HepG2 (cell line): ENCODE results near the gene HHIPL1. TPM values are rescaled to one million over a fixed set of nuclear protein-coding genes. Genes with fewer than 3 reads are reported as not detected.

Source experiments
- ATAC-seq: fragments of 200-7000 bp; cut with Tn5 transposase; 3 replicates; pipeline ENCODE4 v1.9.1; 2020; ENCODE audit warnings: mild to moderate bottlenecking, moderate library complexity
- BruUV-seq: library from RNA; stranded (reverse); fragments of 400-500 nt; replicated peaks from 2 replicates; lab custom pipeline; 2021; lab: Mats Ljungman, UMichigan
- CTCF ChIA-PET: fragments of 300-600 bp; formaldehyde crosslinking; extraction: SDS; loops from one replicate; lab custom pipeline; 2021; ENCODE audit warnings: low total read pairs, inconsistent platforms, low intra/inter-chr PET ratio; lab: Yijun Ruan, JAX
- POLR2A ChIA-PET: fragments of 350-600 bp; sonication (Branson Sonifier 250); formaldehyde crosslinking; loops from one replicate; lab custom pipeline; 2020; ENCODE audit warnings: antibody characterized with exemption, inconsistent platforms; lab: Yijun Ruan, JAX
- DNase-seq: peaks from one replicate; pipeline ENCODE4 v3.0.0-alpha.2; 2015; ENCODE audit warnings: low spot score
- FAIRE-seq: peaks from 3 replicates; lab custom pipeline; 2011; peaks lifted over from hg19 to GRCh38; lab: Jason Lieb, UNC
- H2AFZ ChIP-seq: one replicate; pipeline ENCODE4 v1.6.1; 2011; ENCODE audit warnings: low read length, inconsistent platforms
- H3K27ac ChIP-seq: fragments of 300-600 bp; 3 replicates; pipeline ENCODE4 v1.8.0; 2011; ENCODE audit warnings: mixed run types, mild to moderate bottlenecking, mixed read lengths, low read length, inconsistent platforms; ENCODE audit not compliant: insufficient read depth; ENCODE audit errors: extremely low read length
- H3K27me3 ChIP-seq, 2 experiments: fragments of 200-600 bp in 1 of 2; 2 replicates in 1 of 2; 3 replicates in 1 of 2; pipeline versions ENCODE4 v1.6.0 to v1.8.0; 2011; ENCODE audit warnings: low read length in 2 of 2, mild to moderate bottlenecking in 2 of 2, moderate library complexity in 2 of 2, inconsistent platforms in 1 of 2; ENCODE audit not compliant: insufficient read depth in 2 of 2, control insufficient read depth in 1 of 2
- H3K36me3 ChIP-seq, 2 experiments: fragments of 200-600 bp in 1 of 2; replicated peaks in 1 of 2; 2 replicates in 1 of 2; 3 replicates in 1 of 2; pipeline versions ENCODE4 v1.5.1 to v1.8.0; 2011; ENCODE audit warnings: low read length in 2 of 2, inconsistent platforms in 1 of 2; ENCODE audit not compliant: insufficient read depth in 2 of 2, control insufficient read depth in 1 of 2
- H3K4me1 ChIP-seq: 2 replicates; pipeline ENCODE4 v1.5.1; 2012; ENCODE audit warnings: low read length, inconsistent platforms; ENCODE audit not compliant: insufficient read depth
- H3K4me2 ChIP-seq: 2 replicates; pipeline ENCODE4 v1.6.0; 2011; ENCODE audit warnings: low read depth, low read length, inconsistent platforms
- H3K4me3 ChIP-seq, 3 experiments: fragments of 200-600 bp in 1 of 3; sonication (generic), shearing (Covaris generic) in 1 of 3; replicated peaks in 1 of 3; 2 replicates each; pipeline ENCODE4 v1.5.1; 2011 to 2016; ENCODE audit warnings: low read length in 3 of 3, inconsistent platforms in 2 of 3, low read depth in 2 of 3, mild to moderate bottlenecking in 2 of 3, control low read depth in 1 of 3, mixed read lengths in 1 of 3; ENCODE audit not compliant: insufficient read depth in 1 of 3
- H3K79me2 ChIP-seq: one replicate; pipeline ENCODE4 v1.6.1; 2011; ENCODE audit warnings: low read length, inconsistent platforms; ENCODE audit not compliant: insufficient read depth
- H3K9ac ChIP-seq: 2 replicates; pipeline ENCODE4 v1.6.0; 2011; ENCODE audit warnings: mild to moderate bottlenecking, low read depth, low read length, inconsistent platforms; ENCODE audit not compliant: insufficient read depth
- H3K9me3 ChIP-seq: 2 replicates; pipeline ENCODE4 v1.5.1; 2012; ENCODE audit warnings: mild to moderate bottlenecking, low read length
- H4K20me1 ChIP-seq: 2 replicates; pipeline ENCODE4 v1.6.0; 2011; ENCODE audit warnings: inconsistent platforms, mild to moderate bottlenecking, low read length, moderate library complexity; ENCODE audit not compliant: insufficient read depth
- CBX5 ChIP-seq: sonication (generic); formaldehyde crosslinking; IDR thresholded peaks from 2 replicates; pipeline ENCODE4 v1.4.0; 2020; ENCODE audit warnings: missing genetic modification reagents, borderline replicate concordance
- DMAP1 ChIP-seq: IDR thresholded peaks from 2 replicates; pipeline ENCODE4 v1.6.1; 2016
- ETV6 ChIP-seq: sonication (generic); formaldehyde crosslinking; conservative IDR thresholded peaks from 2 replicates; pipeline ENCODE4 v1.4.0; 2020; ENCODE audit warnings: missing genetic modification reagents
- JDP2 ChIP-seq: sonication (generic); formaldehyde crosslinking; IDR thresholded peaks from 2 replicates; pipeline ENCODE4 v1.8.1; 2022; ENCODE audit warnings: missing genetic modification reagents, borderline replicate concordance
- MED13 ChIP-seq: sonication (generic); formaldehyde crosslinking; IDR thresholded peaks from 2 replicates; pipeline ENCODE4 v1.5.0; 2020; ENCODE audit warnings: missing genetic modification reagents
- MYC ChIP-seq: sonication (generic); formaldehyde crosslinking; IDR thresholded peaks from 2 replicates; pipeline ENCODE4 v1.9.0; 2021; ENCODE audit warnings: missing genetic modification reagents, borderline replicate concordance
- NR2C2 ChIP-seq: sonication (generic); formaldehyde crosslinking; IDR thresholded peaks from 2 replicates; pipeline ENCODE4 v1.4.0; 2020; ENCODE audit warnings: missing genetic modification reagents, mild to moderate bottlenecking, moderate library complexity, borderline replicate concordance
- SOX13 ChIP-seq, 3 experiments: fragments of 450-650 bp in 1 of 3; sonication (generic) in 1 of 3; formaldehyde crosslinking in 1 of 3; IDR thresholded peaks in 2 of 3; conservative IDR thresholded peaks in 1 of 3; 2 replicates each; pipeline versions ENCODE4 v1.5.0 to v1.6.1; 2016 to 2020; ENCODE audit warnings: antibody characterized with exemption in 1 of 3, mild to moderate bottlenecking in 1 of 3, missing compliant biosample characterization in 1 of 3, missing genetic modification reagents in 1 of 3, moderate library complexity in 1 of 3
- SYNCRIP ChIP-seq: fragments of 200-400 bp; formaldehyde crosslinking; IDR thresholded peaks from 2 replicates; pipeline ENCODE4 v1.6.1; 2018; ENCODE audit warnings: mild to moderate bottlenecking, low read depth, low read length; ENCODE audit not compliant: insufficient read depth
- TSC22D2 ChIP-seq: sonication (generic); formaldehyde crosslinking; IDR thresholded peaks from 2 replicates; pipeline ENCODE4 v1.5.1; 2020; ENCODE audit warnings: missing genetic modification reagents, mild to moderate bottlenecking, borderline replicate concordance
- ZFP82 ChIP-seq: sonication (generic); formaldehyde crosslinking; IDR thresholded peaks from 2 replicates; pipeline ENCODE4 v1.5.1; 2020; ENCODE audit warnings: mild to moderate bottlenecking, missing genetic modification reagents, borderline replicate concordance
- ZNF878 ChIP-seq: sonication (generic); formaldehyde crosslinking; IDR thresholded peaks from 2 replicates; pipeline ENCODE4 v1.8.1; 2023; ENCODE audit warnings: mild to moderate bottlenecking, missing genetic modification reagents, moderate library complexity
- WGBS: methylation state at CpG from one replicate; pipeline ENCODE4 v1.1.6; 2017; ENCODE audit warnings: low lambda C conversion rate; 5-methylcytosine and 5-hydroxymethylcytosine counted together
- in situ Hi-C: cut with HindIII; loops from 2 replicates; pipeline ENCODE4 v1.10.0; 2017; ENCODE audit warnings: low pct_unique_long_range_greater_than_20kb; ENCODE audit not compliant: extremely low pct_ligation_motif_present
- intact Hi-C: fragments of 100-400 bp; cut with micrococcal nuclease; formaldehyde crosslinking; loops from one replicate; pipeline ENCODE4 v1.10.0; 2022; ENCODE audit not compliant: unreplicated experiment
- polyA plus RNA-seq, 8 experiments: library from polyadenylated mRNA; depleted of rRNA in 3 of 8; stranded (reverse) in 7 of 8; unstranded in 1 of 8; fragments of >200 nt; fragmentation: Illumina TruSeq in 4 of 8; extraction: Trizol in 4 of 8; gene quantifications; 2 replicates each; pipeline versions ENCODE4 v1.2.1 to v1.2.3, GENCODE V29; 2011 to 2016; ENCODE audit warnings: low read depth in 4 of 8, missing spikeins in 1 of 8, mixed read lengths in 1 of 8; ENCODE audit not compliant: insufficient read depth in 1 of 8
- total RNA-seq, 5 experiments: library from RNA; depleted of rRNA; stranded (reverse); fragments of >200 nt; fragmentation: Illumina TruSeq; extraction: Trizol; gene quantifications; 2 replicates each; pipeline ENCODE4 v1.2.3, GENCODE V29; 2016; ENCODE audit warnings: low read depth in 1 of 5
- TF ChIP-seq, protein P1 (sequence below): sonication (generic); formaldehyde crosslinking; conservative IDR thresholded peaks from 2 replicates; pipeline ENCODE4 v1.8.0; 2022; ENCODE audit warnings: mild to moderate bottlenecking, moderate library complexity, missing genetic modification reagents
- TF ChIP-seq, protein P2 (sequence below): sonication (generic); formaldehyde crosslinking; IDR thresholded peaks from 2 replicates; pipeline ENCODE4 v1.5.0; 2020; ENCODE audit warnings: mild to moderate bottlenecking, missing genetic modification reagents
- TF ChIP-seq, protein P3 (sequence below): sonication (generic); formaldehyde crosslinking; IDR thresholded peaks from 2 replicates; pipeline ENCODE4 v1.4.0; 2020; ENCODE audit warnings: mild to moderate bottlenecking, missing genetic modification reagents

HHIPL1 gene
- total and polyA plus RNA-seq, 2 of the 13 experiments (the other 11 are each of a cell fraction or from before 2014, with no cell fraction given): not detected

GRCh38 chr14:99595524-99595923, 49.4 kb upstream of the HHIPL1 start:
- ChIA-PET CTCF (no interaction called here), POLR2A (no interaction called here)
- in situ Hi-C loops (no loop called here), intact Hi-C loops (no loop called here)
- H3K27me3 ChIP-seq: no peaks in the 10 kb centered on the region
- H2AFZ ChIP-seq: no peak overlapping the region
- no peak overlapping the region for H3K4me2 ChIP-seq
- H3K36me3 ChIP-seq: peaks cover 6 to 12% of the 10 kb centered on the region in 2 experiments; a peak in 4 of 5 replicates
- no peak overlapping the region for H3K27ac ChIP-seq
- 94% methylated on average over 6 of the region's 7 CpGs for WGBS
- no peaks in the 10 kb centered on the region for H3K9me3 ChIP-seq
- BruUV-seq: no TSS peak
- no peak overlapping the region for H3K9ac ChIP-seq
- DNase-seq (no peak), FAIRE-seq (no peak), ATAC-seq (no peak)
- peaks cover 66% of the 10 kb centered on the region for H3K4me1 ChIP-seq
- peaks cover 97% of the 10 kb centered on the region for H3K79me2 ChIP-seq
- H3K4me3 ChIP-seq: no peak overlapping the region
- peaks cover 56% of the 10 kb centered on the region for H4K20me1 ChIP-seq
- no peak for TF ChIP-seq NR2C2 (CRISPR knock-in tag)
- TF ChIP-seq, protein P1, sequence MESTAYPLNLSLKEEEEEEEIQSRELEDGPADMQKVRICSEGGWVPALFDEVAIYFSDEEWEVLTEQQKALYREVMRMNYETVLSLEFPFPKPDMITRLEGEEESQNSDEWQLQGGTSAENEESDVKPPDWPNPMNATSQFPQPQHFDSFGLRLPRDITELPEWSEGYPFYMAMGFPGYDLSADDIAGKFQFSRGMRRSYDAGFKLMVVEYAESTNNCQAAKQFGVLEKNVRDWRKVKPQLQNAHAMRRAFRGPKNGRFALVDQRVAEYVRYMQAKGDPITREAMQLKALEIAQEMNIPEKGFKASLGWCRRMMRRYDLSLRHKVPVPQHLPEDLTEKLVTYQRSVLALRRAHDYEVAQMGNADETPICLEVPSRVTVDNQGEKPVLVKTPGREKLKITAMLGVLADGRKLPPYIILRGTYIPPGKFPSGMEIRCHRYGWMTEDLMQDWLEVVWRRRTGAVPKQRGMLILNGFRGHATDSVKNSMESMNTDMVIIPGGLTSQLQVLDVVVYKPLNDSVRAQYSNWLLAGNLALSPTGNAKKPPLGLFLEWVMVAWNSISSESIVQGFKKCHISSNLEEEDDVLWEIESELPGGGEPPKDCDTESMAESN: no peak
- no peak for TF ChIP-seq ZNF878 (CRISPR knock-in tag)
- TF ChIP-seq SYNCRIP: no peak
- TF ChIP-seq, protein P2, sequence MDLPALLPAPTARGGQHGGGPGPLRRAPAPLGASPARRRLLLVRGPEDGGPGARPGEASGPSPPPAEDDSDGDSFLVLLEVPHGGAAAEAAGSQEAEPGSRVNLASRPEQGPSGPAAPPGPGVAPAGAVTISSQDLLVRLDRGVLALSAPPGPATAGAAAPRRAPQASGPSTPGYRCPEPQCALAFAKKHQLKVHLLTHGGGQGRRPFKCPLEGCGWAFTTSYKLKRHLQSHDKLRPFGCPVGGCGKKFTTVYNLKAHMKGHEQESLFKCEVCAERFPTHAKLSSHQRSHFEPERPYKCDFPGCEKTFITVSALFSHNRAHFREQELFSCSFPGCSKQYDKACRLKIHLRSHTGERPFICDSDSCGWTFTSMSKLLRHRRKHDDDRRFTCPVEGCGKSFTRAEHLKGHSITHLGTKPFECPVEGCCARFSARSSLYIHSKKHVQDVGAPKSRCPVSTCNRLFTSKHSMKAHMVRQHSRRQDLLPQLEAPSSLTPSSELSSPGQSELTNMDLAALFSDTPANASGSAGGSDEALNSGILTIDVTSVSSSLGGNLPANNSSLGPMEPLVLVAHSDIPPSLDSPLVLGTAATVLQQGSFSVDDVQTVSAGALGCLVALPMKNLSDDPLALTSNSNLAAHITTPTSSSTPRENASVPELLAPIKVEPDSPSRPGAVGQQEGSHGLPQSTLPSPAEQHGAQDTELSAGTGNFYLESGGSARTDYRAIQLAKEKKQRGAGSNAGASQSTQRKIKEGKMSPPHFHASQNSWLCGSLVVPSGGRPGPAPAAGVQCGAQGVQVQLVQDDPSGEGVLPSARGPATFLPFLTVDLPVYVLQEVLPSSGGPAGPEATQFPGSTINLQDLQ: no peak
- no peak for TF ChIP-seq DMAP1 (CRISPR knock-in tag)
- no peak for TF ChIP-seq ETV6 (CRISPR knock-in tag)
- TF ChIP-seq MED13 (CRISPR knock-in tag): no peak
- no peak for TF ChIP-seq SOX13 (IDR thresholded peaks at IDR 0.05)
- no peak for TF ChIP-seq SOX13 (CRISPR knock-in tag; conservative IDR thresholded peaks at IDR 0.05 in 1 of 2, IDR thresholded peaks at IDR 0.05 in 1 of 2)
- TF ChIP-seq, protein P3, sequence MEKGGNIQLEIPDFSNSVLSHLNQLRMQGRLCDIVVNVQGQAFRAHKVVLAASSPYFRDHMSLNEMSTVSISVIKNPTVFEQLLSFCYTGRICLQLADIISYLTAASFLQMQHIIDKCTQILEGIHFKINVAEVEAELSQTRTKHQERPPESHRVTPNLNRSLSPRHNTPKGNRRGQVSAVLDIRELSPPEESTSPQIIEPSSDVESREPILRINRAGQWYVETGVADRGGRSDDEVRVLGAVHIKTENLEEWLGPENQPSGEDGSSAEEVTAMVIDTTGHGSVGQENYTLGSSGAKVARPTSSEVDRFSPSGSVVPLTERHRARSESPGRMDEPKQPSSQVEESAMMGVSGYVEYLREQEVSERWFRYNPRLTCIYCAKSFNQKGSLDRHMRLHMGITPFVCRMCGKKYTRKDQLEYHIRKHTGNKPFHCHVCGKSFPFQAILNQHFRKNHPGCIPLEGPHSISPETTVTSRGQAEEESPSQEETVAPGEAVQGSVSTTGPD (CRISPR knock-in tag): no peak
- TF ChIP-seq MYC (CRISPR knock-in tag): no peak
- no peak for TF ChIP-seq CBX5 (CRISPR knock-in tag)
- no peak for TF ChIP-seq JDP2 (CRISPR knock-in tag)
- no peak for TF ChIP-seq ZFP82 (CRISPR knock-in tag)
- no peak for TF ChIP-seq TSC22D2 (CRISPR knock-in tag)
